ENCODE results near the gene AOPEP. TPM values are rescaled to one million over a fixed set of nuclear protein-coding genes. Genes with fewer than 3 reads are reported as not detected.
"Not testable (repeated sequence)": the region's sequence is repeated elsewhere in the genome, so short reads cannot be mapped to it uniquely, and the experiment has no call there.

The AOPEP gene
- total and polyA plus RNA-seq, 3 donors from 2014 or later, result 31.4 to 95.0 (median 80.4) TPM

DNA sequence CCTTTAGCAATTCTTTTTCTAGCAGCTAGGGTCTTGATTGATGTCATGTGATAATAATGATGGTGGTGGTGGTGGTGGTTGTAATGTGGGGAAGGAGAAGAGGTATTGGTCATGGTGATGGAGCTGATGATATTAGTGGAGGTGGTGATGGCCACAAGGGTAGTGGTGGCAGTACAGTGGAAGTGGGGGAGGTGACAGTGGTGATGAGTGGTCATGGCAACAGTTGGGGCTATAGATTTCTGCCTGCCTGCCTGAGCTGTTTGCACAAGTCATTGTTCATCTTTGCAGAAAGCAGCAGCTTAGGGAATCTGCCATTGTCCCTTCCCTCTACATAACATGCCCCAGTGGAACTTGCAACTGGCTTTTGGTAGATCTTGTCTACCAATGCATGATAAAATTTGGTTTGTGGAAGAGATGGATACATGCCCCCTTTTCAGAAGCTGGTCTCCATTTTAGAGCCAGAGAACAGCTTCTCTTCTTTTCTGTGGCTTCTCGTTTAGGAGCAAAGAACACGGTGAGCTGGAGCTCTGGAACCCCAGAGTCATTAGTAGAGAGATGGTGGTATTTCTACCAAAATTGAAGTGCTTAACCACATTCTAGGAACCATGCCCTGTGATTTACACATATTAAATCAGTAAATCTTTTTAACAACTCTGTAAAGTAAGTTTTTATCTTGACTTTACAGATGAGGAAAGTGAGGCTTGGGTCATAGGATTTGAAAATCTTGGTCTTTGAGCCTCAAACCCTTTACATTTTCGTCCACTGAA is 100.3 kb downstream of the AOPEP start:
- Histone ChIP-seq H3K27ac (peak overlapping the region; percentile 54 to 65), H3K36me3 (ENCODE audit: low read depth, missing control alignments) (no peaks in the 10 kb centered on the region), H3K4me1 (peaks cover 24% of the 10 kb centered on the region), H3K27me3 (no peaks in the 10 kb centered on the region), H3K9me3 (no peaks in the 10 kb centered on the region), H3K4me3 (no peak overlapping the region)
- WGBS, 2 donors, result 64 to 71% methylated on average over 3 of the region's 3 CpGs
- no peak for DNase-seq
- TF ChIP-seq, protein P1, sequence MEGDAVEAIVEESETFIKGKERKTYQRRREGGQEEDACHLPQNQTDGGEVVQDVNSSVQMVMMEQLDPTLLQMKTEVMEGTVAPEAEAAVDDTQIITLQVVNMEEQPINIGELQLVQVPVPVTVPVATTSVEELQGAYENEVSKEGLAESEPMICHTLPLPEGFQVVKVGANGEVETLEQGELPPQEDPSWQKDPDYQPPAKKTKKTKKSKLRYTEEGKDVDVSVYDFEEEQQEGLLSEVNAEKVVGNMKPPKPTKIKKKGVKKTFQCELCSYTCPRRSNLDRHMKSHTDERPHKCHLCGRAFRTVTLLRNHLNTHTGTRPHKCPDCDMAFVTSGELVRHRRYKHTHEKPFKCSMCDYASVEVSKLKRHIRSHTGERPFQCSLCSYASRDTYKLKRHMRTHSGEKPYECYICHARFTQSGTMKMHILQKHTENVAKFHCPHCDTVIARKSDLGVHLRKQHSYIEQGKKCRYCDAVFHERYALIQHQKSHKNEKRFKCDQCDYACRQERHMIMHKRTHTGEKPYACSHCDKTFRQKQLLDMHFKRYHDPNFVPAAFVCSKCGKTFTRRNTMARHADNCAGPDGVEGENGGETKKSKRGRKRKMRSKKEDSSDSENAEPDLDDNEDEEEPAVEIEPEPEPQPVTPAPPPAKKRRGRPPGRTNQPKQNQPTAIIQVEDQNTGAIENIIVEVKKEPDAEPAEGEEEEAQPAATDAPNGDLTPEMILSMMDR (IDR thresholded peaks at IDR 0.05), result no peak
- TF ChIP-seq POLR2A (IDR thresholded peaks at IDR 0.05), result no peak
- intact Hi-C loops (cut with DNase I; ENCODE audit: low total_unique reads), result no loop called here

DNA sequence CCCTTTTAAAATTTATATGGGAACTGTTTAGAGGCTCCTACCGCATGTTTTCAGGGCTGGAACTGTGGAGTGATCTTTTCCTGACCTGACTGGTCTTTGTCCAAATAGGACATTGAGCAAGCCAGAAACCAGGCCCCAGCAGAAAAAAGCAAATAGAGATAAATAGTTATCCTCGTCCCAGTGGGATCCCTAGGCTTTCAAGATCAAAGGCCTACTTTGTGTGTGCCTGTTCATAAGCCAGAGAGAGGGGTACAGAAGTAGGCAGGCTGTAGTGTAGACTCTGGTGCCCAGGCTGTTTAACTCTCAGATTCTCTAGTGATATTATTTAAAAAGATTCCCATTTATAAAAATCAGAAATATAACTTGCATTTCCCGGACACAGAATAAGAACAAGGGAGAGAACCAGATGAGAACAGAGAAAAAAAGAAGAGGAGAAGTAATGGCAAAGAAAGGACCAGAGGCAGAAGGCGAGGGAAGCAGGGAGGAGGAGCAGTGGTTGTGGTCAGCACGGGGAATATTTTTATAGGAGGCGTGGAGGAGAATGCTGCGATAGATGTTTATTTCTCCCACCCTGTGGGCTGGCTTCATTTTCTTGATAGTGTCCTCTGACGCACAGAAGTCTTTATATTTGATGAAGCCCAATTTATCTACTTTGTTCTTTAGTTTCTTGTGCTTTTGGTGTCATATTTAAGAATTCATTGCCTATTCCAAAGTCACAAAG is 101.2 kb downstream of the AOPEP start:
- no peaks in the 10 kb centered on the region for H3K27me3 ChIP-seq
- TF ChIP-seq, protein P1 (IDR thresholded peaks at IDR 0.05), result no peak
- TF ChIP-seq POLR2A (IDR thresholded peaks at IDR 0.05), result no peak
- peak overlapping the region; percentile 54 to 65 for H3K27ac ChIP-seq
- 64 to 68% methylated on average over 8 of the region's 8 CpGs for WGBS, 2 donors
- no peaks in the 10 kb centered on the region for H3K9me3 ChIP-seq
- DNase-seq, result peak; percentile 34
- no peaks in the 10 kb centered on the region for H3K36me3 ChIP-seq (ENCODE audit: low read depth, missing control alignments)
- intact Hi-C loops (cut with DNase I; ENCODE audit: low total_unique reads), result no loop called here
- no peak overlapping the region for H3K4me3 ChIP-seq
- peaks cover 20% of the 10 kb centered on the region for H3K4me1 ChIP-seq

DNA sequence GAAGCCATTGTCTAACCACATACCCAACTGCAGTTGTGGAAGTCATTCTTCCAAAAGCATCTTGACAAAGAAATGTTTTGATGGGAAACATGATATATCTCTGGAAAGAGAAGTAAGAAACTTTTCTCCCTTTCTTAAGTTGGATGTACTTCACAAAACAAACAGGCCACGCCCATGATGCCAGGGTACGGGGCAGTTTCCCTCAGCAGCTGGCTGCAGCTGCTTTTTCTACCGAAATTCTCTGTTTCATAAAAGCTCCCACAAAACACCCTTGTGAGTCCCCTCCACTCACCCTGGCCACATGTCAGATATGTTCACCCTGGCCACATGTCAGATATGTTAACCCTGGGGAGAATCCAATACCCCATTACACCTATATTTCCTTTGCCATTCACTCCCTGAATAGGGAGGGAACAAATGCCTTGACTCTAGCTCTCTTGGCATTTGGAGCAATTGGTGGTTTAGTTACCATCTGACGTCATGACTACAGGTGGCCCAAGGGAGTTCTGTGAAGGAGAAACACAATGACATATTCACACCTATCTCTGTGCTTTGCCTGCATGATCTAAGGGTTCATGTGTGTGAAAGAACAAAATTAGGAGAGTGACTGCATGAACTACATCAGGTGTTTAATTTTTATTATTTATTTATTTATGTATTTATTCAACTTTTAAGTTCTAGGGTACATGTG is 103.0 kb downstream of the AOPEP start:
- Histone ChIP-seq H3K4me1 (peaks cover 15% of the 10 kb centered on the region), H3K9me3 (no peaks in the 10 kb centered on the region), H3K36me3 (ENCODE audit: low read depth, missing control alignments) (no peaks in the 10 kb centered on the region), H3K4me3 (no peak overlapping the region), H3K27ac (no peak overlapping the region), H3K27me3 (no peaks in the 10 kb centered on the region)
- intact Hi-C loops (cut with DNase I; ENCODE audit: low total_unique reads), result no loop called here
- TF ChIP-seq, protein P1 (IDR thresholded peaks at IDR 0.05), result no peak
- TF ChIP-seq POLR2A (IDR thresholded peaks at IDR 0.05), result no peak
- WGBS, 2 donors, result 84 to 92% methylated on average over 4 of the region's 4 CpGs
- DNase-seq, result no peak

DNA sequence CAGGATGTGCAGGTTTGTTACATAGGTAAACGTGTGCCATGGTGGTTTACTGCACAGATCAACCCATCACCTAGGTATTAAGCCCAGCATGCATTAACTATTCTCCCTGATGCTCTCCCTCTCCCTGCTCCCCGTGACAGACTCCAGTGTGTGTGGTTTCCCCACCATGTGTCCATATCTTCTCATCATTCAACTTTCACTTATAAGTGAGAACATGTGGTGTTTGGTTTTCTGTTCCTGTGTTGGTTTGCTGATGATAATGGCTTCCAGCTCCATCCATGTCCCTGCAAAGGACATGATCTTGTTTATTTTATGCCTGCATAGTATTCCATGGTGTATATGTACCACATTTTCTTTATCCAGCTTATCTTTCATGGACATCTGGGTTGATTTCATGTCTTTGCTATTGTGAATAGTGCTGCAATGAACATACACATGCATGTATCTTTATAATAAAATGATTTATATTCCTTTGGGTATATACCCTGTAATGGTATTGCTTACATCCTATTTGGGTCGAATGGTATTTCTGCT is 103.6 kb downstream of the AOPEP start:
- intact Hi-C loops (cut with DNase I; ENCODE audit: low total_unique reads); DNase-seq; H3K4me1 ChIP-seq; H3K36me3 ChIP-seq (ENCODE audit: low read depth, missing control alignments); H3K4me3 ChIP-seq; H3K27ac ChIP-seq; H3K9me3 ChIP-seq; H3K27me3 ChIP-seq: not testable (repeated sequence)
- WGBS, 2 donors, result 61 to 62% methylated on average over 3 of the region's 3 CpGs

DNA sequence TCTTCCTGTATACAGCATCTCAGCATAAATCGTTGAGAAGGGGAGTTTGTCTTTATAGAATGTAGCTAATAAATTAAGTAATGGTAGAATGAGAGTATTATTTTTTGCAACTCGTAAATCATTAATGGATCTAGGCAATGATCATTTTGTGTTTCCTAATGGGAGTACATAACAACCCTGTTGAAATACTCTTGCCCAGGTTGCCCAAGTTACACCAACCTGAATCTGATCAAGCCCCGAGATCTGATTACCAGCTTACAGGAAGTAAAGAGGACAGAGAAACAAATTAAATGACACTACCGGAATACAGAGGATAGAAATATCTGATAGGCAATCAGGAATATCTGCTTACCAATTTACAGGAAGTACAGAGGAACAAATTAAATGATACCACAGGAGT is 107.3 kb downstream of the AOPEP start:
- WGBS, 2 donors, result 88 to 92% methylated on average over 4 of the region's 4 CpGs
- Histone ChIP-seq H3K9me3 (no peaks in the 10 kb centered on the region), H3K27ac (no peak overlapping the region), H3K36me3 (ENCODE audit: low read depth, missing control alignments) (no peaks in the 10 kb centered on the region), H3K4me1 (no peaks in the 10 kb centered on the region), H3K27me3 (no peaks in the 10 kb centered on the region), H3K4me3 (no peak overlapping the region)
- no peak for DNase-seq
- intact Hi-C loops (cut with DNase I; ENCODE audit: low total_unique reads), result no loop called here
- TF ChIP-seq POLR2A (IDR thresholded peaks at IDR 0.05), result no peak

Data from testis (tissue), 3 donors.